ENCODE measurements around the gene MPDZ. TPM values are rescaled to one million over a fixed set of nuclear protein-coding genes. Genes with fewer than 3 reads are reported as not detected.

MPDZ gene
- total RNA-seq, 4 donors from 2014 or later, result 59.5 to 105 (median 74.3) TPM

DNA sequence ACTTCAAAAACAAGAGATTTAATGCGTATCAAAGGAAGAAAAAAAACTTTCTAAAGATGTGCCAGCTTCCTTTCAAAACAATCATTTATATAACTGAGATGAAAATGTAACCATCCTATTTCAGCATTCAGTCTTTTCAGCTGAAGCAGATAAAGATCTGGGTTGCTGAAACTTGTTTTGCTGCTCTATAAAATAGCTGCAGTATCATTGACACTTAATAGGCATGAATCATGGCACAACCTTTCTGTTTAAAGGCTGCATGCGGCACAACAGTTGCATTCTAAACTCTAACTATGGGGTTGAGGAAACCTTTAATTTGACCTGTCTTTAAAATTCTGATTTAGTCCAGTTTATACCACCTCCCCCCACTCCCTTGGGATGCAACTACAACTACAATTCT, 196.7 kb downstream of the MPDZ start:
- no peak for DNase-seq (ENCODE audit: extremely low spot score)
- Histone ChIP-seq H3K9me3 (no peaks in the 10 kb centered on the region), H3K36me3 (no peaks in the 10 kb centered on the region), H3K4me3 (no peak overlapping the region), H3K4me1 (no peaks in the 10 kb centered on the region), H3K27ac (replicated peaks in 1 of 4) (no peak overlapping the region), H3K27me3 (no peaks in the 10 kb centered on the region)
- intact Hi-C loops (cut with DNase I), result loop anchor here (10.0 kb wide), 2 partner anchors 198 to 308 kb away; partner anchors contain the start of gene LURAP1L
- no peak for TF ChIP-seq EP300 (IDR thresholded peaks at IDR 0.05)
- TF ChIP-seq POLR2AphosphoS5 (IDR thresholded peaks at IDR 0.05), result no peak
- no peak for TF ChIP-seq POLR2A (IDR thresholded peaks at IDR 0.05; ENCODE audit: low read depth)
- no peak for TF ChIP-seq CTCF (IDR thresholded peaks at IDR 0.05)
- WGBS, result 78% methylated on average over 2 of the region's 2 CpGs

DNA sequence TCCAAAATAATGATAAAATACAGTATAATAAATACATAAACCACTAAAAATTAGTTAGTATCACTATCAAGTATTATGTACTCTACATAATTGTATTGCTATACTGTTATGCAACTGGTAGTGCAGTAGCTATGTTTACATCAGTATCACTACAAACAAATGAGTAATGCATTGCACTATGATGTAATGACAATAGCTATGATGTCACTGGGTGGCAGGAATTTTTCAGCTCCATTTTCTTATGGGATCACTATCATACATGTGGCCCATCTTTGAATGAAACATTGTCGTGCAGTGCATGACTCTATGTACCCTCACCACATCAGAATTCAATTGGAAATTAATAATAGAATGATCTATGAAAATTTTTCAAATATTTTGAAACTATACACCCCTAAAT, 201.3 kb downstream of the MPDZ start:
- DNase-seq (ENCODE audit: extremely low spot score), result no peak
- TF ChIP-seq EP300 (IDR thresholded peaks at IDR 0.05), result no peak
- TF ChIP-seq CTCF (IDR thresholded peaks at IDR 0.05), result no peak
- TF ChIP-seq POLR2AphosphoS5 (IDR thresholded peaks at IDR 0.05), result no peak
- no peak for TF ChIP-seq POLR2A (IDR thresholded peaks at IDR 0.05; ENCODE audit: low read depth)
- Histone ChIP-seq H3K4me1 (no peaks in the 10 kb centered on the region), H3K27ac (replicated peaks in 1 of 4) (no peak overlapping the region), H3K4me3 (no peak overlapping the region), H3K36me3 (no peaks in the 10 kb centered on the region), H3K9me3 (peaks cover 0 to 12% (median 9%) of the 10 kb centered on the region in 4 donors), H3K27me3 (no peaks in the 10 kb centered on the region)
- WGBS, result 100% methylated on average over 1 of the region's 1 CpG
- intact Hi-C loops (cut with DNase I), result no loop called here

DNA sequence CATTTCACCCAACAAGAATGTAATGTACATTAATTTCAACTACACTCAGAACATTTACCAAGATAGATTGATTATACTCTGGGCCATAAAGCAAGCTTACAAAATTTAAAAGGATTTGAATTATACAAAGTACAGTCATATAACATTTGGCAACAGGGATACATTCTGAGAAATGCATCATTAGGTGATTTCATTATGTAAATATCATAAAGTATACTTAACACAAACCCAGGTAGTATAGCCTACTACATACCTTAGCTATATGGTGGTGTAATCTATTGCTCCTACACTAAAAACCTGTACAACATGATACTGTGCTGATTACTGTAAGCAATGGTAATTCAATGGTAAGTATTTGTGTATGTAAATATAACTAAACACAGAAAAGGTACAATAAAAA, 202.9 kb downstream of the MPDZ start:
- TF ChIP-seq POLR2A (IDR thresholded peaks at IDR 0.05; ENCODE audit: low read depth) (no peak), CTCF (IDR thresholded peaks at IDR 0.05) (no peak), EP300 (IDR thresholded peaks at IDR 0.05) (no peak), POLR2AphosphoS5 (IDR thresholded peaks at IDR 0.05) (no peak)
- Histone ChIP-seq H3K27me3 (no peaks in the 10 kb centered on the region), H3K36me3 (no peaks in the 10 kb centered on the region), H3K9me3 (peaks cover 0 to 12% (median 9%) of the 10 kb centered on the region in 4 donors), H3K27ac (replicated peaks in 1 of 4) (no peak overlapping the region), H3K4me1 (no peaks in the 10 kb centered on the region), H3K4me3 (no peak overlapping the region)
- DNase-seq (ENCODE audit: extremely low spot score), result no peak
- intact Hi-C loops (cut with DNase I), result no loop called here

DNA sequence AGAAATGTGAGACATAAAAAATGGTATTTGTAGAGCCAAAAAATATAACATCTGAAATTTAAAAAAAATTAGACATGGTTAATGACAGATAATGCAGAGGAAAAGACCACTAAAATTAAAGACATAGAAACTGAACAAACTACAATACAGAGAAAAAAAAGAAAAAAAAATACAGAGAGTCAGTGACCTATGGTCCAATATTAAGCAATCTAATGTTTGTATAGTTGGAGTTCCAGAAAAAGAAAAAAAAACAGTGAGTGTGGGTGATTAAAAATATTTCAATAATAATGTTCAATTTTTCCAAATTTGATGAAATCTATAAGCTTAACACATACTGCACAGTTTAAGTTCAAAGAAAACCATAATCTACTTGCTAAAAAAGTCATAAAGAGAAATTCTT, 207.6 kb downstream of the MPDZ start:
- no peaks in the 10 kb centered on the region for H3K27me3 ChIP-seq
- no peak overlapping the region for H3K4me3 ChIP-seq
- H3K9me3 ChIP-seq, result peaks cover 0 to 12% (median 9%) of the 10 kb centered on the region in 4 donors
- intact Hi-C loops (cut with DNase I), result no loop called here
- no peaks in the 10 kb centered on the region for H3K4me1 ChIP-seq
- no peak for TF ChIP-seq EP300 (IDR thresholded peaks at IDR 0.05)
- no peak for TF ChIP-seq POLR2A (IDR thresholded peaks at IDR 0.05; ENCODE audit: low read depth)
- no peak for TF ChIP-seq CTCF (IDR thresholded peaks at IDR 0.05)
- no peak for TF ChIP-seq POLR2AphosphoS5 (IDR thresholded peaks at IDR 0.05)
- DNase-seq (ENCODE audit: extremely low spot score), result no peak
- H3K27ac ChIP-seq (replicated peaks in 1 of 4), result no peak overlapping the region
- no peaks in the 10 kb centered on the region for H3K36me3 ChIP-seq

Measured in esophagus muscularis mucosa (tissue), 4 donors.